Fibroblast of lung (primary cell): ENCODE data around the gene CCNH. TPM values are rescaled to one million over a fixed set of nuclear protein-coding genes. Genes with fewer than 3 reads are reported as not detected.

Source experiments
- DNase-seq, 2 donors: peaks; one replicate each; pipeline versions ENCODE4 v3.0.0 to v3.0.0-alpha.2; 2010; ENCODE audit warnings: low read depth in 2 of 2
- H2AFZ ChIP-seq: 2 replicates; pipeline ENCODE4 v1.5.1; 2012; ENCODE audit warnings: low read length, control low read depth, inconsistent platforms
- H3K27ac ChIP-seq: 2 replicates; pipeline ENCODE4 v1.5.1; 2011; ENCODE audit warnings: low read length, control low read depth; ENCODE audit not compliant: insufficient read depth
- H3K27me3 ChIP-seq: 2 replicates; pipeline ENCODE4 v1.5.1; 2011; ENCODE audit warnings: mild to moderate bottlenecking, low read length; ENCODE audit not compliant: control insufficient read depth, insufficient read depth
- H3K36me3 ChIP-seq: 2 replicates; pipeline ENCODE4 v1.5.1; 2011; ENCODE audit warnings: low read length; ENCODE audit not compliant: control insufficient read depth, insufficient read depth
- H3K4me1 ChIP-seq: 2 replicates; pipeline ENCODE4 v1.5.1; 2011; ENCODE audit warnings: low read length; ENCODE audit not compliant: control insufficient read depth, insufficient read depth; ENCODE audit errors: extremely low read depth
- H3K4me2 ChIP-seq: 2 replicates; pipeline ENCODE4 v1.5.1; 2011; ENCODE audit warnings: low read length, control low read depth; ENCODE audit not compliant: insufficient read depth; ENCODE audit errors: extremely low read depth
- H3K4me3 ChIP-seq, 4 experiments: fragments of 200-600 bp in 1 of 4; sonication (generic) in 1 of 4; replicated peaks in 1 of 4; 2 replicates each; pipeline ENCODE4 v1.5.1; 2011 to 2016; ENCODE audit warnings: low read length in 4 of 4, low read depth in 3 of 4, mild to moderate bottlenecking in 3 of 4, control low read depth in 2 of 4, inconsistent platforms in 1 of 4, mixed read lengths in 1 of 4; ENCODE audit not compliant: insufficient read depth in 1 of 4; ENCODE audit errors: control extremely low read depth in 1 of 4
- H3K79me2 ChIP-seq: 2 replicates; pipeline ENCODE4 v1.5.1; 2012; ENCODE audit warnings: mild to moderate bottlenecking, low read length, inconsistent platforms; ENCODE audit not compliant: control insufficient read depth, insufficient read depth
- H3K9ac ChIP-seq: 2 replicates; pipeline ENCODE4 v1.5.1; 2011; ENCODE audit warnings: mild to moderate bottlenecking, low read length, control low read depth; ENCODE audit not compliant: insufficient read depth
- H3K9me3 ChIP-seq: 2 replicates; pipeline ENCODE4 v1.5.1; 2012; ENCODE audit warnings: low read depth, low read length; ENCODE audit not compliant: control insufficient read depth, insufficient read depth
- H4K20me1 ChIP-seq: 2 replicates; pipeline ENCODE4 v1.5.1; 2011; ENCODE audit warnings: low read length; ENCODE audit not compliant: control insufficient read depth, insufficient read depth; ENCODE audit errors: extremely low read depth
- EZH2 ChIP-seq: IDR thresholded peaks from 2 replicates; pipeline ENCODE4 v1.5.1; 2012; ENCODE audit warnings: low read length, control low read depth, mild to moderate bottlenecking; ENCODE audit errors: missing control alignments
- polyA plus RNA-seq, 2 donors: library from polyadenylated mRNA; depleted of rRNA in 1 of 2; stranded (reverse) in 1 of 2; unstranded in 1 of 2; fragments of >200 nt; gene quantifications; 2 replicates each; pipeline ENCODE4 v1.2.1, GENCODE V29; 2011 to 2012; ENCODE audit warnings: missing spikeins in 1 of 2
- total RNA-seq: library from RNA; depleted of rRNA; stranded (reverse); fragments of >200 nt; gene quantifications from 2 replicates; pipeline ENCODE4 v1.2.1, GENCODE V29; 2014
- TF ChIP-seq, protein P1 (sequence below), 2 donors: IDR thresholded peaks in 1 of 2; conservative IDR thresholded peaks in 1 of 2; 1 replicate in 1 of 2; 2 replicates in 1 of 2; pipeline ENCODE4 v1.5.1; 2011 to 2012; ENCODE audit warnings: low read length in 2 of 2, control low read depth in 1 of 2, inconsistent platforms in 1 of 2, low read depth in 1 of 2, mild to moderate bottlenecking in 1 of 2

Gene CCNH
- total and polyA plus RNA-seq, 2 donors (not counting 1 experiment from before 2014, with no cell fraction given): 77.6 to 98.7 TPM

- Histone ChIP-seq H3K27ac (no peak overlapping the region), H3K4me1 (no peaks in the 10 kb centered on the region), H3K4me3 (no peak overlapping the region), H3K4me2 (no peak overlapping the region), H3K36me3 (peaks cover 1% of the 10 kb centered on the region), H2AFZ (no peak overlapping the region), H4K20me1 (no peaks in the 10 kb centered on the region), H3K9me3 (no peaks in the 10 kb centered on the region), H3K9ac (no peak overlapping the region), H3K79me2 (no peaks in the 10 kb centered on the region), H3K27me3 (no peaks in the 10 kb centered on the region)
- no peak for TF ChIP-seq EZH2
- TF ChIP-seq, protein P1, sequence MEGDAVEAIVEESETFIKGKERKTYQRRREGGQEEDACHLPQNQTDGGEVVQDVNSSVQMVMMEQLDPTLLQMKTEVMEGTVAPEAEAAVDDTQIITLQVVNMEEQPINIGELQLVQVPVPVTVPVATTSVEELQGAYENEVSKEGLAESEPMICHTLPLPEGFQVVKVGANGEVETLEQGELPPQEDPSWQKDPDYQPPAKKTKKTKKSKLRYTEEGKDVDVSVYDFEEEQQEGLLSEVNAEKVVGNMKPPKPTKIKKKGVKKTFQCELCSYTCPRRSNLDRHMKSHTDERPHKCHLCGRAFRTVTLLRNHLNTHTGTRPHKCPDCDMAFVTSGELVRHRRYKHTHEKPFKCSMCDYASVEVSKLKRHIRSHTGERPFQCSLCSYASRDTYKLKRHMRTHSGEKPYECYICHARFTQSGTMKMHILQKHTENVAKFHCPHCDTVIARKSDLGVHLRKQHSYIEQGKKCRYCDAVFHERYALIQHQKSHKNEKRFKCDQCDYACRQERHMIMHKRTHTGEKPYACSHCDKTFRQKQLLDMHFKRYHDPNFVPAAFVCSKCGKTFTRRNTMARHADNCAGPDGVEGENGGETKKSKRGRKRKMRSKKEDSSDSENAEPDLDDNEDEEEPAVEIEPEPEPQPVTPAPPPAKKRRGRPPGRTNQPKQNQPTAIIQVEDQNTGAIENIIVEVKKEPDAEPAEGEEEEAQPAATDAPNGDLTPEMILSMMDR (conservative IDR thresholded peaks at IDR 0.05 in 1 of 2, IDR thresholded peaks at IDR 0.05 in 1 of 2; ENCODE audit: low read depth in 1 of 2, low read length in 2 of 2): no peak
- DNase-seq: no peak
Observed at GRCh38 chr5:87367243-87367642, 45.5 kb downstream of the CCNH start.

DNA sequence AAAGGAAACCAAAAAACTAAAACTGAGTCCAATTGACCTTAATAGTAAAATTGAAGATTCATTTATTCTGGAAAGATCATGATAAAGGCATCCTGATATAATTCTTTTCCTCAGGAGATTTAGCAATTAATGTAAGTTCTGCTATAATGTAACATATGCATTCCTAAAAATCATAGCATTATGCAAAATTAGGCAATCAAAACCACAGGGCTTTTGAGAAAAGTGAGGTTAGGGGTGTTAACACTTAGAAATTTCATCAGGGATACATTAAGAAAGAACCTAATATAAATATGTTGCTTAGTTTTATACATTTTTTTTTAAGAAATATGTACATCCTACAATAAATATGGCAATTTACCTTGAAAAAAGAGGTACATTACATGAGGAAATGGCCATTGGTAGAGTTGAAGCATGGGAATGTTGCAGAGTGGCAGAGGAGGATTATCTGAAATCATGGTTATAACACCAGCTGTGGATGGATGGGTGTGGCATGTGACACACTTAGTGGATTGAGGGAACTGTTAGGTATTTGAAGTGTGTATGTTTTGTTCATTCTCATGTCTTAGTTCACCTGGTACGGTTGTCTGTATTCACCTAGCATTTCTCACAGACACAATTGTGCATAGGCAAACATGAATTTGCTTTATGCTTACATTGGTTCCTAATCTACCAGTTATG is 51.1 kb downstream of the CCNH start:
- Histone ChIP-seq H3K9ac (no peak overlapping the region), H3K27me3 (no peaks in the 10 kb centered on the region), H3K4me1 (peaks cover 3% of the 10 kb centered on the region), H3K4me2 (no peak overlapping the region), H3K27ac (no peak overlapping the region), H3K9me3 (no peaks in the 10 kb centered on the region), H4K20me1 (no peaks in the 10 kb centered on the region), H3K36me3 (no peaks in the 10 kb centered on the region), H3K79me2 (no peaks in the 10 kb centered on the region), H3K4me3 (no peak overlapping the region), H2AFZ (no peak overlapping the region)
- TF ChIP-seq, protein P1 (conservative IDR thresholded peaks at IDR 0.05 in 1 of 2, IDR thresholded peaks at IDR 0.05 in 1 of 2; ENCODE audit: low read depth in 1 of 2, low read length in 2 of 2): no peak
- TF ChIP-seq EZH2: no peak
- peak in 1 of 2 donors; percentile 53 for DNase-seq

GRCh38 chr5:87361031-87361445 is 51.7 kb downstream of the CCNH start:
- no peaks in the 10 kb centered on the region for H4K20me1 ChIP-seq
- no peak overlapping the region for H3K9ac ChIP-seq
- TF ChIP-seq, protein P1 (conservative IDR thresholded peaks at IDR 0.05 in 1 of 2, IDR thresholded peaks at IDR 0.05 in 1 of 2; ENCODE audit: low read depth in 1 of 2, low read length in 2 of 2): no peak
- no peak for TF ChIP-seq EZH2
- no peak overlapping the region for H3K4me2 ChIP-seq
- H3K27me3 ChIP-seq: no peaks in the 10 kb centered on the region
- no peak overlapping the region for H2AFZ ChIP-seq
- DNase-seq: peak; percentile 52 to 84
- H3K4me1 ChIP-seq: peaks cover 3% of the 10 kb centered on the region
- H3K9me3 ChIP-seq: no peaks in the 10 kb centered on the region
- H3K27ac ChIP-seq: no peak overlapping the region
- H3K79me2 ChIP-seq: no peaks in the 10 kb centered on the region
- no peaks in the 10 kb centered on the region for H3K36me3 ChIP-seq
- H3K4me3 ChIP-seq: no peak overlapping the region
